Endothelial cell of umbilical vein (primary cell): ENCODE measurements around the gene ZNF778. TPM values are rescaled to one million over a fixed set of nuclear protein-coding genes. Genes with fewer than 3 reads are reported as not detected.
"Not testable (repeated sequence)": the region's sequence is repeated elsewhere in the genome, so short reads cannot be mapped to it uniquely, and the experiment has no call there.

ENCODE experiments used
- BruUV-seq: library from RNA; stranded (reverse); fragments of 400-500 nt; replicated peaks from 2 replicates; lab custom pipeline; 2021; lab: Mats Ljungman, UMichigan
- CTCF ChIA-PET: fragments of 300-600, 350-600 bp; sonication (Branson Sonifier 250); formaldehyde crosslinking; loops from one replicate; lab custom pipeline; 2021; ENCODE audit warnings: antibody characterized with exemption, inconsistent platforms; lab: Charles Lee
- POLR2A ChIA-PET: fragments of 300-600, 350-600 bp; sonication (Branson Sonifier 250); formaldehyde crosslinking; loops from one replicate; lab custom pipeline; 2021; ENCODE audit warnings: antibody characterized with exemption, inconsistent platforms; lab: Charles Lee
- DNase-seq: peaks from one replicate; pipeline ENCODE4 v3.0.0-alpha.2; 2011; ENCODE audit warnings: low read depth, low spot score
- FAIRE-seq: peaks from 2 replicates; lab custom pipeline; 2011; peaks lifted over from hg19 to GRCh38; lab: Jason Lieb, UNC
- H2AFZ ChIP-seq: 2 replicates; pipeline ENCODE4 v1.6.0; 2012; ENCODE audit warnings: low read depth, low read length, control low read depth, inconsistent platforms
- H3K27ac ChIP-seq: 2 replicates; pipeline ENCODE4 v1.5.1; 2011; ENCODE audit warnings: low read depth, mild to moderate bottlenecking, control low read depth, low read length, moderate library complexity; ENCODE audit not compliant: insufficient read depth
- H3K27me3 ChIP-seq, 2 experiments: 2 replicates each; pipeline versions ENCODE4 v1.6.0 to v1.6.1; 2011; ENCODE audit warnings: low read length in 2 of 2, mixed read lengths in 1 of 2; ENCODE audit not compliant: control insufficient read depth in 2 of 2, insufficient read depth in 2 of 2
- H3K36me3 ChIP-seq, 2 experiments: 2 replicates in 1 of 2; 3 replicates in 1 of 2; pipeline ENCODE4 v1.5.1; 2011; ENCODE audit warnings: low read length in 2 of 2, mild to moderate bottlenecking in 1 of 2, moderate library complexity in 1 of 2; ENCODE audit not compliant: control insufficient read depth in 2 of 2, insufficient read depth in 2 of 2; ENCODE audit errors: extremely low read depth in 1 of 2
- H3K4me1 ChIP-seq: 3 replicates; pipeline ENCODE4 v1.5.1; 2011; ENCODE audit warnings: mild to moderate bottlenecking, low read length; ENCODE audit not compliant: control insufficient read depth, insufficient read depth; ENCODE audit errors: extremely low read depth
- H3K4me2 ChIP-seq: 2 replicates; pipeline ENCODE4 v1.6.1; 2011; ENCODE audit warnings: low read length, control low read depth, mixed read lengths; ENCODE audit not compliant: insufficient read depth
- H3K4me3 ChIP-seq, 3 experiments: fragments of 200-600 bp in 1 of 3; sonication (generic), shearing (Covaris generic) in 1 of 3; replicated peaks in 1 of 3; 2 replicates each; pipeline ENCODE4 v1.5.1; 2011 to 2016; ENCODE audit warnings: control low read depth in 3 of 3, low read length in 3 of 3, mild to moderate bottlenecking in 2 of 3, inconsistent platforms in 1 of 3, low read depth in 1 of 3, moderate library complexity in 1 of 3; ENCODE audit not compliant: insufficient read depth in 1 of 3
- H3K79me2 ChIP-seq: 2 replicates; pipeline ENCODE4 v1.6.0; 2012; ENCODE audit warnings: low read length, inconsistent platforms; ENCODE audit not compliant: control insufficient read depth, insufficient read depth
- H3K9ac ChIP-seq: replicated peaks from 2 replicates; pipeline ENCODE3; 2011; ENCODE audit warnings: low read length, control low read depth; ENCODE audit not compliant: insufficient read depth; ENCODE audit errors: extremely low read depth
- H3K9me1 ChIP-seq: replicated peaks from 3 replicates; pipeline ENCODE4 v1.6.0; 2011; ENCODE audit warnings: mild to moderate bottlenecking, low read length; ENCODE audit not compliant: control insufficient read depth, insufficient read depth; ENCODE audit errors: extremely low read depth
- H3K9me3 ChIP-seq: replicated peaks from 2 replicates; pipeline ENCODE4 v1.5.1; 2012; ENCODE audit warnings: low read length, inconsistent platforms; ENCODE audit not compliant: control insufficient read depth, insufficient read depth
- H4K20me1 ChIP-seq: replicated peaks from 2 replicates; pipeline ENCODE3; 2011; ENCODE audit warnings: mild to moderate bottlenecking, low read length; ENCODE audit not compliant: control insufficient read depth, insufficient read depth; ENCODE audit errors: extremely low read depth
- dilution Hi-C: fragments of 300-500 bp; cut with MboI; formaldehyde crosslinking; loops from one replicate; pipeline ENCODE4 v1.15.0; 2019; ENCODE audit warnings: low sequenced_read_pairs; ENCODE audit not compliant: extremely low pct_ligation_motif_present
- intact Hi-C: fragments of 100-400 bp; cut with micrococcal nuclease; formaldehyde crosslinking; loops from one replicate; pipeline ENCODE4 v1.10.0; 2022
- polyA plus RNA-seq, 4 experiments: library from polyadenylated mRNA; depleted of rRNA in 3 of 4; stranded (reverse) in 3 of 4; unstranded in 1 of 4; fragments of >200 nt; gene quantifications; 2 replicates each; pipeline versions ENCODE4 v1.2.1 to v1.2.3, GENCODE V29; 2011 to 2012; ENCODE audit warnings: missing spikeins in 1 of 4
- total RNA-seq: library from RNA; stranded (reverse); gene quantifications from 2 replicates; pipeline ENCODE4 v1.2.3, GENCODE V29; 2021

ZNF778 gene
- total and polyA plus RNA-seq, 2 donors (not counting 3 experiments of a cell fraction or from before 2014, with no cell fraction given): 3.8 to 10.9 TPM

DNA sequence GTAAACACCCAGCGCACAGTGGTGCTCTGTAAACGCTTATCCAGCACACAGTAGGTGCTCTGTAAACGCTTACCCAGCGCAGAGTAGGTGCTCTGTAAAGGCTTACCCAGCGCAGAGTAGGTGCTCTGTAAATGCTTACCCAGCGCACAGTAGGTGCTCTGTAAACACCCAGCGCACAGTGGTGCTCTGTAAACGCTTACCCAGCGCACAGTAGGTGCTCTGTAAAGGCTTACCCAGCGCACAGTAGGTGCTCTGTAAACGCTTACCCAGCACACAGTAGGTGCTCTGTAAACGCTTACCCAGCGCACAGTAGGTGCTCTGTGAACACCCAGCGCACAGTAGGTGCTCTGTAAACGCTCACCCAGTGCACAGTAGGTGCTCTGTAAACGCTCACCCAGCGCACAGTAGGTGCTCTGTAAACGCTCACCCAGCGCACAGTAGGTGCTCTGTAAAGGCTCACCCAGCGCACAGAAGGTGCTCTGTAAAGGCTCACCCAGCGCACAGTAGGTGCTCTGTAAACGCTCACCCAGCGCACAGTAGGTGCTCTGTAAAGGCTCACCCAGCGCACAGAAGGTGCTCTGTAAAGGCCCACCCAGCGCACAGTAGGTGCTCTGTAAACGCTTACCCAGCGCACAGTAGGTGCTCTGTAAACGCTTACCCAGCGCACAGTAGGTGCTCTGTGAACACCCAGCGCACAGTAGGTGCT, 31.5 kb upstream of the ZNF778 start:
- POLR2A ChIA-PET, H3K79me2 ChIP-seq, H3K4me1 ChIP-seq, dilution Hi-C loops, BruUV-seq, H3K9me3 ChIP-seq, H3K4me2 ChIP-seq, H3K36me3 ChIP-seq, H3K27me3 ChIP-seq, intact Hi-C loops, FAIRE-seq, H2AFZ ChIP-seq, H3K27ac ChIP-seq, H3K9me1 ChIP-seq, H4K20me1 ChIP-seq, H3K4me3 ChIP-seq, DNase-seq, H3K9ac ChIP-seq: not testable (repeated sequence)
- CTCF ChIA-PET: interaction anchor here (1.4 kb wide), 1 partner anchor 12 kb away, joined by 4 read pairs; no protein-coding TSS in a partner anchor

DNA sequence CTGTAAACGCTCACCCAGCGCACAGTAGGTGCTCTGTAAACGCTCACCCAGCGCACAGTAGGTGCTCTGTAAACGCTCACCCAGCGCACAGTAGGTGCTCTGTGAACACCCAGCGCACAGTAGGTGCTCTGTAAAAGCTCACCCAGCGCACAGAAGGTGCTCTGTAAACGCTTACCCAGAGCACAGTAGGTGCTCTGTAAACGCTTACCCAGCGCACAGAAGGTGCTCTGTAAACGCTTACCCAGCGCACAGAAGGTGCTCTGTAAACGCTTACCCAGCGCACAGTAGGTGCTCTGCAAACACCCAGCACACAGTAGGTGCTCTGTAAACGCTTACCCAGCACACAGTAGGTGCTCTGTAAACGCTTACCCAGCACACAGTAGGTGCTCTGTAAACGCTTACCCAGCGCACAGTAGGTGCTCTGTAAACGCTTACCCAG, 30.9 kb upstream of the ZNF778 start:
- H2AFZ ChIP-seq, POLR2A ChIA-PET, H3K9me3 ChIP-seq, intact Hi-C loops, CTCF ChIA-PET, H3K27ac ChIP-seq, DNase-seq, H3K27me3 ChIP-seq, H3K79me2 ChIP-seq, BruUV-seq, H3K4me2 ChIP-seq, H3K36me3 ChIP-seq, H3K4me1 ChIP-seq, FAIRE-seq, H4K20me1 ChIP-seq, H3K4me3 ChIP-seq, dilution Hi-C loops, H3K9me1 ChIP-seq, H3K9ac ChIP-seq: not testable (repeated sequence)
